Ecto neural progenitor cell (in vitro differentiated cells): ENCODE measurements around the gene TCF12.
"Not testable (repeated sequence)": the region's sequence is repeated elsewhere in the genome, so short reads cannot be mapped to it uniquely, and the experiment has no call there.

Experiments
- DNase-seq: peaks from one replicate; pipeline ENCODE4 v3.0.0-alpha.2; 2018; ENCODE audit warnings: low spot score

TCF12 gene

GRCh38 chr15:56916825-56917477 lies 1.5 kb upstream of the TCF12 start:
- DNase-seq: no peak

- DNase-seq: no peak
These were observed 795 bp upstream of the TCF12 start for GRCh38 chr15:56917652-56918045.

- peak; percentile 74 for DNase-seq
These were observed 676 bp downstream of the TCF12 start for GRCh38 chr15:56919031-56919608.

GRCh38 chr15:56919609-56920366 lies 1.3 kb downstream of the TCF12 start:
- DNase-seq: peak; percentile 69

- no peak for DNase-seq
These were observed 1.9 kb downstream of the TCF12 start for GRCh38 chr15:56920367-56920627.

- DNase-seq: no peak
These were observed 4.7 kb downstream of the TCF12 start for GRCh38 chr15:56923174-56923591.

GRCh38 chr15:56927816-56928215 lies 9.4 kb downstream of the TCF12 start:
- DNase-seq: no peak

- no peak for DNase-seq
These were observed 11.0 kb downstream of the TCF12 start for GRCh38 chr15:56929399-56929798.

GRCh38 chr15:56929933-56930332 lies 11.5 kb downstream of the TCF12 start:
- no peak for DNase-seq

- no peak for DNase-seq
These were observed 12.3 kb downstream of the TCF12 start for GRCh38 chr15:56930669-56931313.

GRCh38 chr15:56931639-56932508 lies 13.4 kb downstream of the TCF12 start:
- no peak for DNase-seq

- not testable (repeated sequence) for DNase-seq
These were observed 14.0 kb downstream of the TCF12 start for GRCh38 chr15:56932509-56932868.

GRCh38 chr15:56933410-56933809 lies 15.0 kb downstream of the TCF12 start:
- no peak for DNase-seq

- DNase-seq: no peak
These were observed 15.4 kb downstream of the TCF12 start for GRCh38 chr15:56933811-56934210.

GRCh38 chr15:56934269-56934668 lies 15.8 kb downstream of the TCF12 start:
- DNase-seq: no peak

- no peak for DNase-seq
These were observed 18.5 kb downstream of the TCF12 start for GRCh38 chr15:56936929-56937328.

GRCh38 chr15:56939257-56939656 lies 20.8 kb downstream of the TCF12 start:
- DNase-seq: no peak

GRCh38 chr15:56940388-56940787 lies 21.9 kb downstream of the TCF12 start:
- no peak for DNase-seq

GRCh38 chr15:56942118-56942517 lies 23.7 kb downstream of the TCF12 start:
- DNase-seq: no peak

GRCh38 chr15:56943403-56943802 lies 25.0 kb downstream of the TCF12 start:
- no peak for DNase-seq

GRCh38 chr15:56944485-56944884 lies 26.0 kb downstream of the TCF12 start:
- DNase-seq: no peak

- DNase-seq: no peak
These were observed 27.7 kb downstream of the TCF12 start for GRCh38 chr15:56946150-56946549.
